SK-N-SH (cell line): Measurements from ENCODE around the gene PHF21B. TPM values are rescaled to one million over a fixed set of nuclear protein-coding genes. Genes with fewer than 3 reads are reported as not detected.
"Not testable (repeated sequence)": the region's sequence is repeated elsewhere in the genome, so short reads cannot be mapped to it uniquely, and the experiment has no call there.

Experiments used
- CTCF ChIA-PET: fragments of 300-600, 350-600 bp; formaldehyde crosslinking; extraction: SDS; loops from one replicate; lab custom pipeline; 2021; lab: Yijun Ruan, JAX
- POLR2A ChIA-PET: fragments of 350-600 bp; sonication (Branson Sonifier 250); formaldehyde crosslinking; extraction: SDS; loops from one replicate; lab custom pipeline; 2020; ENCODE audit warnings: antibody characterized with exemption, inconsistent platforms; lab: Yijun Ruan, JAX
- DNase-seq: peaks from one replicate; pipeline ENCODE4 v3.0.0; 2012
- H2AFZ ChIP-seq: fragments of 200-600 bp; sonication (generic); 2 replicates; pipeline ENCODE4 v1.8.1; 2016; ENCODE audit warnings: antibody characterized with exemption, mild to moderate bottlenecking, low read depth
- H3F3A ChIP-seq: fragments of 200-600 bp; sonication (generic); replicated peaks from 2 replicates; pipeline ENCODE3; 2016; ENCODE audit warnings: antibody characterized with exemption, mild to moderate bottlenecking; ENCODE audit not compliant: insufficient read depth
- H3K27ac ChIP-seq, 2 experiments: fragments of 200-500 bp in 1 of 2; fragments of 200-600 bp in 1 of 2; sonication (Bioruptor generic) in 1 of 2; sonication (generic), shearing (Covaris generic) in 1 of 2; 2 replicates each; pipeline versions ENCODE4 v1.5.1 to v1.6.1; 2014 to 2016; ENCODE audit warnings: low read depth in 2 of 2, inconsistent platforms in 1 of 2, low read length in 1 of 2, mild to moderate bottlenecking in 1 of 2, mixed read lengths in 1 of 2
- H3K27me3 ChIP-seq: fragments of 200-600 bp; sonication (generic), shearing (Covaris generic); 2 replicates; pipeline ENCODE4 v1.6.1; 2016; ENCODE audit warnings: mixed run types; ENCODE audit not compliant: insufficient read depth
- H3K36me3 ChIP-seq, 2 experiments: fragments of 200-500 bp in 1 of 2; fragments of 200-600 bp in 1 of 2; sonication (Bioruptor generic) in 1 of 2; sonication (generic) in 1 of 2; replicated peaks in 1 of 2; 2 replicates each; pipeline versions ENCODE3 to v1.5.1; 2014 to 2016; ENCODE audit warnings: low read length in 1 of 2, mild to moderate bottlenecking in 1 of 2; ENCODE audit not compliant: insufficient read depth in 2 of 2, control insufficient read depth in 1 of 2
- H3K4me1 ChIP-seq, 2 experiments: fragments of 200-500 bp in 1 of 2; fragments of 200-600 bp in 1 of 2; sonication (Bioruptor generic) in 1 of 2; sonication (generic), shearing (Covaris generic) in 1 of 2; 2 replicates each; pipeline versions ENCODE4 v1.5.1 to v1.6.1; 2014 to 2016; ENCODE audit warnings: low read depth in 1 of 2, low read length in 1 of 2, mixed run types in 1 of 2; ENCODE audit not compliant: insufficient read depth in 2 of 2, control insufficient read depth in 1 of 2
- H3K4me2 ChIP-seq: fragments of 200-600 bp; sonication (generic), shearing (Covaris generic); 2 replicates; pipeline ENCODE4 v1.6.1; 2017; ENCODE audit warnings: mixed run types
- H3K4me3 ChIP-seq, 2 experiments: fragments of 200-500 bp in 1 of 2; fragments of 200-600 bp in 1 of 2; sonication (Bioruptor generic) in 1 of 2; sonication (generic), shearing (Covaris generic) in 1 of 2; 2 replicates each; pipeline versions ENCODE4 v1.5.1 to v1.8.1; 2014 to 2016; ENCODE audit warnings: low read depth in 2 of 2, inconsistent platforms in 1 of 2, low read length in 1 of 2, mild to moderate bottlenecking in 1 of 2, mixed read lengths in 1 of 2, moderate library complexity in 1 of 2
- H3K79me2 ChIP-seq: fragments of 200-600 bp; sonication (generic); 2 replicates; pipeline ENCODE4 v1.8.1; 2017; ENCODE audit warnings: mild to moderate bottlenecking; ENCODE audit not compliant: insufficient read depth
- H3K9ac ChIP-seq: fragments of 200-600 bp; sonication (generic); 2 replicates; pipeline ENCODE4 v1.6.1; 2017; ENCODE audit warnings: mixed run types
- H3K9me2 ChIP-seq: fragments of 200-600 bp; sonication (generic); 2 replicates; pipeline ENCODE4 v1.6.1; 2017; ENCODE audit warnings: mixed run types
- H3K9me3 ChIP-seq: fragments of 200-600 bp; sonication (generic); 2 replicates; pipeline ENCODE4 v1.6.1; 2017; ENCODE audit warnings: mixed run types, mild to moderate bottlenecking, moderate library complexity
- H4K20me1 ChIP-seq: fragments of 200-600 bp; sonication (generic); 2 replicates; pipeline ENCODE4 v1.6.1; 2017; ENCODE audit warnings: mild to moderate bottlenecking, mixed run types; ENCODE audit not compliant: insufficient read depth
- EP300 ChIP-seq, 2 experiments: IDR thresholded peaks; 2 replicates each; pipeline versions ENCODE4 v1.4.0 to v1.6.1; 2012; ENCODE audit warnings: borderline replicate concordance in 1 of 2, low read depth in 1 of 2, low read length in 1 of 2
- MAX ChIP-seq: IDR thresholded peaks from 2 replicates; pipeline ENCODE4 v1.4.0; 2012; ENCODE audit warnings: low read depth
- MEF2A ChIP-seq: IDR thresholded peaks from 2 replicates; pipeline ENCODE4 v1.4.0; 2012; ENCODE audit warnings: low read depth, borderline replicate concordance
- USF1 ChIP-seq: IDR thresholded peaks from 2 replicates; pipeline ENCODE4 v1.4.0; 2012; ENCODE audit warnings: low read depth, borderline replicate concordance
- USF2 ChIP-seq: fragments of 150-350 bp; IDR thresholded peaks from 2 replicates; pipeline ENCODE4 v1.6.1; 2017; ENCODE audit warnings: antibody characterized with exemption, low read length, low read depth, borderline replicate concordance
- YY1 ChIP-seq: IDR thresholded peaks from 2 replicates; pipeline ENCODE4 v1.4.0; 2012; ENCODE audit warnings: low read depth, mild to moderate bottlenecking
- WGBS: methylation state at CpG from one replicate; pipeline ENCODE4 v1.1.6; 2017; ENCODE audit warnings: low lambda C conversion rate; 5-methylcytosine and 5-hydroxymethylcytosine counted together
- polyA plus RNA-seq, 3 experiments: library from polyadenylated mRNA; depleted of rRNA; stranded (reverse); fragments of >200 nt; gene quantifications; 2 replicates each; pipeline ENCODE4 v1.2.3, GENCODE V29; 2012

Gene PHF21B
- polyA plus RNA-seq, 1 of the 3 experiments (the other 2 are of a cell fraction): 0.76 TPM

- no peaks in the 10 kb centered on the region for H3K9me2 ChIP-seq
- no peaks in the 10 kb centered on the region for H3F3A ChIP-seq
- WGBS: 60% methylated on average over 3 of the region's 13 CpGs
- H2AFZ ChIP-seq: no peak overlapping the region
- no peaks in the 10 kb centered on the region for H3K9me3 ChIP-seq
- no peak overlapping the region for H3K9ac ChIP-seq
- no peaks in the 10 kb centered on the region for H4K20me1 ChIP-seq
- no peaks in the 10 kb centered on the region for H3K36me3 ChIP-seq
- no peaks in the 10 kb centered on the region for H3K79me2 ChIP-seq
- H3K27ac ChIP-seq: no peak overlapping the region
- H3K27me3 ChIP-seq: no peaks in the 10 kb centered on the region
- no peak for DNase-seq
- CTCF ChIA-PET: no interaction called here
- H3K4me3 ChIP-seq: no peak overlapping the region
- TF ChIP-seq USF2 (no peak), YY1 (no peak), EP300 (IDR thresholded peaks at IDR 0.05; ENCODE audit: borderline replicate concordance in 1 of 2, low read depth in 1 of 2, low read length in 1 of 2) (no peak), MEF2A (no peak)
- TF ChIP-seq, all 33 proteins: peak for 0
- POLR2A ChIA-PET: no interaction called here
- H3K4me2 ChIP-seq: no peak overlapping the region
- no peaks in the 10 kb centered on the region for H3K4me1 ChIP-seq
These were observed 150.2 kb downstream of the PHF21B start for GRCh38 chr22:44859641-44860040.

- H3K4me2 ChIP-seq, H3K27me3 ChIP-seq, H3K4me3 ChIP-seq, H3K79me2 ChIP-seq, H3K4me1 ChIP-seq, H3K9me2 ChIP-seq, H3K9me3 ChIP-seq, H2AFZ ChIP-seq, H3K27ac ChIP-seq, DNase-seq, H3K9ac ChIP-seq, CTCF ChIA-PET, H3F3A ChIP-seq, H3K36me3 ChIP-seq, POLR2A ChIA-PET, H4K20me1 ChIP-seq: not testable (repeated sequence)
- WGBS: 74% methylated on average over 3 of the region's 7 CpGs
These were observed 151.0 kb downstream of the PHF21B start for GRCh38 chr22:44858819-44859218.

GRCh38 chr22:44855855-44856254 is 153.9 kb downstream of the PHF21B start:
- WGBS: 84% methylated on average over 5 of the region's 5 CpGs
- no peak overlapping the region for H3K4me2 ChIP-seq
- no peak overlapping the region for H2AFZ ChIP-seq
- TF ChIP-seq USF1 (no peak), MAX (no peak)
- CTCF ChIA-PET: no interaction called here
- no peaks in the 10 kb centered on the region for H3K36me3 ChIP-seq
- no peaks in the 10 kb centered on the region for H3K79me2 ChIP-seq
- no peak overlapping the region for H3K9ac ChIP-seq
- no peaks in the 10 kb centered on the region for H3F3A ChIP-seq
- no peaks in the 10 kb centered on the region; a peak in 1 of 4 replicates for H3K4me1 ChIP-seq
- H3K9me2 ChIP-seq: no peaks in the 10 kb centered on the region
- POLR2A ChIA-PET: no interaction called here
- H3K27me3 ChIP-seq: no peaks in the 10 kb centered on the region
- DNase-seq: no peak
- no peaks in the 10 kb centered on the region for H4K20me1 ChIP-seq
- H3K9me3 ChIP-seq: no peaks in the 10 kb centered on the region
- H3K4me3 ChIP-seq: no peak overlapping the region
- no peak overlapping the region for H3K27ac ChIP-seq

GRCh38 chr22:44854641-44855040 is 155.2 kb downstream of the PHF21B start:
- POLR2A ChIA-PET, H3K79me2 ChIP-seq, H3K4me3 ChIP-seq, H3K4me2 ChIP-seq, H3K27ac ChIP-seq, H3K36me3 ChIP-seq, H3F3A ChIP-seq, H3K9me3 ChIP-seq, DNase-seq, H2AFZ ChIP-seq, H4K20me1 ChIP-seq, H3K4me1 ChIP-seq, H3K9me2 ChIP-seq, H3K9ac ChIP-seq, H3K27me3 ChIP-seq: not testable (repeated sequence)
- CTCF ChIA-PET: interaction anchor here (1.3 kb wide), 1 partner anchor 10 kb away, joined by 4 read pairs; no protein-coding TSS in a partner anchor
- 67% methylated on average over 7 of the region's 8 CpGs for WGBS
